ENCODE data around the gene GIMAP7.
"Not testable (repeated sequence)": the region's sequence is repeated elsewhere in the genome, so short reads cannot be mapped to it uniquely, and the experiment has no call there.

The GIMAP7 gene

DNA sequence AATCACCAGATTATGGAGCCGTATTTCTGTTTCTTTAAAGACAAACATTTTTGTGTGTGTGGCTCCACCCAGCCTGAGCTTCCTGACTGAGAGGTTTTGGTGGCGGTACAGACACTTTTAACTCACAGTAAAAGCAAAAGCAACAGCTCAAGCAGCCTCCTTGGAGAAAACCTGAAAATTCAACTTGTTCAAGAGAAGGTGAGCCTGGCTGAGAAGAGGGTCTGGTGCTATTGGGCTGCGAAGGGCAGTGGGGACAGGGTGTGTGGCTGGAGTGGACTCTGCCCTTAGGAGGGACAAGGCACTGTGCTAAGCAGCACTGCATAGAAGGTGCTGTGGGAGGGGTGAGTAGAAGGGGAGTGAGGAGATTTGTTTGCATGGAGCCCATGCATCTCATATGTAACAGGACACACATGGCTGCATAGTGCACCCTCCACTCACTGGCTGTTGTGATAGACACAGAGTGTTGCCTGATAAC, at the start of gene GIMAP7:
Gene GIMAP7, plus strand, starts transcription at position 125 of the 475 bp plus-strand sequence. CDS start 5,103 bp downstream, outside the sequence.
- peak; percentile 22 for DNase-seq

DNA sequence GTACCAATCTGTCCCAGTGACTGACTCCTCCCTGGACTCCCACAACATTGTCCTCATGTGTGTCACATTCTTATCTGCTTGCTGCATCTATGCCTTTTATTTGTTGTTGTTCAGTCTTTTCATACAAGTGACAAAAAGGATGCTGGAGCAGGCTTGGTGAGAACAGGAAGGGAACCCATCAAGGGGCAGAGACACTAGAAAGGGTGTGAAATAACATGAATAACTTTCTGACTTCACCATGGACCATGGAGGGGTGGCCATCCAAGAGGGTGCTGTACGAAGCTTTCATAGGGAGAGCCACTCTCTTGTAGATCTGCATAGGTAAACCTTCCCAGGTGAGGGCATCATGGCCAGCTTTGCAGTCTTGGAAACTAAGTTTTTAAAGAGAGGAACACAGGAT, 49.7 kb upstream of the GIMAP7 start:
- no peak for DNase-seq

DNA sequence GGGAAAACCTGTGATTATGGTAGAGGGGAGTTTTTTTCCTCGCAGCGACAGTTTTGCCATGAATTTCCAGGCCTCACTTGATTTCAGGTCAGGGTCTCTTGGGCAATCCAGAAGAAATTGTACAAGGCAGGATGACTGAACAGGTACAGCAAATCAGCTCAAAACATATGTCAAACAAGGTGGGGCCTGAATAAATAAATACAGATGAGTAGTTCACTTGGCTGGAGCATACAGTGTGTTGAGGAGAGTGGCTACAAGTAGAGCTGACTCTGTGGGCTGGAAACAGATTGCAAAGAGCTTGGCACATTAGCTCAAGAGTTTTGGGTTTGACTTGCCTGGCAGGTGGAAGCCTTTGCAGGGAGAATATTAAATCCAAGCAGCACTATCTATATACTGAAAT, 49.3 kb upstream of the GIMAP7 start:
- DNase-seq, result no peak

DNA sequence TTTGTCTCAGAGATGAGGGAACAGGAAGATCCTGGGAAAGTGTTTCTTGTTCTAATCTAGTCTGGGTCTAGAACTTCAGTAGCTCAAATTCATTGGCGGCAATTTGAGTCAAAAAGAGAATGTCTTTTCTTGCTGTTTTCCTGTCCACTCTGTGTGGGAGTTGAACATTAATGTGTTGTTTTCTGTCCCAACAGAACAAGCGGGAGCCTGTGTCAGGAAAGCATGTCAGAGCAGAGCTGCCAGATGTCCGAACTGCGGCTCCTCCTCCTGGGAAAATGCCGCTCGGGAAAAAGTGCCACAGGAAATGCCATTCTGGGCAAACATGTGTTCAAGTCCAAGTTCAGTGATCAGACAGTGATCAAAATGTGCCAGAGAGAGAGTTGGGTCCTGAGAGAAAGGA, 48.2 kb upstream of the GIMAP7 start:
- DNase-seq, result no peak

DNA sequence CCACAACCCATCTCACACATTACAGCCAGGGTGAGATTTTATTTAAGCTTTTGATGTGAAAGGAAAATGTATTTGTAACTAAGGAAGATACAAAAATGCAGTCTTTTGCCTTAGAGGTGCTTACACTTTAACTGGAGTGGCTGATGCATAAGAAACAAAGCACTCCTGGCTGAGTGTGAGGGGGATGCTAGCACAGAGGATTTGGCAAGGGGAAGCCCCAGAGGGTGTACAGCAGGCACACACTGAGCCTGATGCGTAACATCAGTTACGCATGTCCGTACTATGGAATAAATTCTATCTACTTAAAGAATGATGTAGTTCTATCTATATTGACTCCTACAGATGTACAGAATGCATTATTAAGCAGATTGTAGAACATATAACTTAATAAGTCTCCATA, 46.4 kb upstream of the GIMAP7 start:
- no peak for DNase-seq

DNA sequence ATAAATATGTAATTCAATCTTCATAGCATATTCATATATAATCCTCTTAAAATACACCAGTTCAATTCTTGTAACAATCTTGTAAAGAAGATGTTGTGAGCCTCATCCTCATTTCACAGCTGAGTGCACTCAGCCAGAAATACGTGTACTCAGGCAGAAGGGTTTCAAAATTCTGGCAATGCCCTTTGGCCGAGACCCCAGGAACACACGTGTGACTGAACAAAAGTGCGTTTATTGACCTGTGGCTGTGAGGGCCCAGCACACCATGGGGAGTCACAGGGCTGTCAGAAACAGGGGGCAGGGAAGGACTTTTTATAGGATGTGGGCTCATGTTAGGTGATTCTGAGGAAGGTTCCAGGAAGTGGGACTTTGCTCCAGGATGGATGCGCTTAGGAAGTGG, 42.8 kb upstream of the GIMAP7 start:
- no peak for DNase-seq

DNA sequence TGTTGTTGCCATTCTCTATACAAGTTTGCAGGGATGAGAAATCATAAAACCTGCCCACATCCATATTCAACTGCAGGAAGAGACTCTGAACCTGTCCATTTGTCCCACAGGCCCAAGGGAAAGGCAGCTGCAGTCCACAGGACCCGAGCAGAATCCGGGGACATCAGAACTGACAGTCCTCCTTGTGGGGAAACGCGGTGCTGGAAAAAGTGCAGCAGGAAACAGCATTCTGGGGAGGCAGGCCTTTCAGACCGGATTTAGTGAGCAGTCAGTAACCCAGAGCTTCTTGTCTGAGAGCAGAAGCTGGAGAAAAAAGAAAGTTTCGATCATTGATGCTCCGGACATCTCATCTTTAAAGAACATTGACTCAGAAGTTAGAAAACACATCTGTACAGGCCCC, 40.8 kb upstream of the GIMAP7 start:
- no peak for DNase-seq

DNA sequence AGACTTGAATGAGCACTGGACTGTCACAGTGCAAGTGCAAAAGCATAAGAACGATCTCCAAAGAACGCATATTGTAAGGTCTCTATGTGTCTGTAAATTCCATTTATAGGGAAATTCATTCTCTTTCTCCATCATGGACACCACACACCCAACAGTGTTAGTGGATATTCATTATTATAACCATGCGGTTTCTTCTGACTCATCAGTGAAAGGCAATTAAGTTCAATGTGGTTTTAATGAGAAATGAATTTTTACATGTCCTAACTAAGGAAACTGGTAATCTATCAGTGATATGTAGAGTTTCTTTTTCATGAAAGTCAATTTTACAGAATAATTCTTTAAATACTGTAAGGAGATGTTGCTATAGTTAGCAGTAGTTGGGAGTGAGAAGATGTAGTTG, 38.4 kb upstream of the GIMAP7 start:
- DNase-seq, result no peak

DNA sequence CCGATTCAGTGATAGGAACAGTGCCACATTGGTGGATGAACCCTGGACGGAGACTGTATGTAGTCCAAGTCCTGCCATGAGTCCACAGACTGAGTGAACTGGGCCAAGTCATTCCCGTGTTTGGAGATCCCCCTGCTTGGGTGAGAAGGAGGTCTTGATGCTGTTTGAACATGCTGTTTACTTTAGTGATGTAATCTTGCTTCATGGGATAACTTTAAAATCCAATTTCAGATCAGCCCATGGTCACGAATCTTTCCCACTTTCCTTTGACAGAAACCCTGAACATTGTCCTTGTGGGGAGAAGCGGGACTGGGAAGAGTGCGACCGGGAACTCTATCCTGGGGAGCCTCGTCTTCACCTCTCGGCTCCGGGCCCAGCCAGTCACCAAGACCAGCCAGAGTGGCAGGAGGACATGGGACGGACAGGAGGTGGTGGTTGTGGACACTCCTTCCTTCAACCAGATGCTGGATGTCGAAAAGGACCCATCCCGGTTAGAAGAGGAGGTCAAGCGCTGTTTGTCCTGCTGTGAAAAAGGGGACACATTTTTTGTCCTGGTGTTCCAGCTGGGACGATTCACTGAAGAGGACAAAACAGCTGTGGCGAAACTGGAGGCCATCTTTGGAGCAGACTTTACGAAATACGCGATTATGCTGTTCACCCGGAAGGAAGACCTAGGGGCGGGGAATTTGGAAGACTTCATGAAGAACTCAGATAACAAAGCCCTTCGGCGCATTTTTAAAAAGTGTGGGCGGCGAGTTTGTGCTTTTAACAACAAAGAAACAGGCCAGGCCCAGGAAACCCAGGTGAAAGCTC, 37.6 kb upstream of the GIMAP7 start:
- no peak for DNase-seq

DNA sequence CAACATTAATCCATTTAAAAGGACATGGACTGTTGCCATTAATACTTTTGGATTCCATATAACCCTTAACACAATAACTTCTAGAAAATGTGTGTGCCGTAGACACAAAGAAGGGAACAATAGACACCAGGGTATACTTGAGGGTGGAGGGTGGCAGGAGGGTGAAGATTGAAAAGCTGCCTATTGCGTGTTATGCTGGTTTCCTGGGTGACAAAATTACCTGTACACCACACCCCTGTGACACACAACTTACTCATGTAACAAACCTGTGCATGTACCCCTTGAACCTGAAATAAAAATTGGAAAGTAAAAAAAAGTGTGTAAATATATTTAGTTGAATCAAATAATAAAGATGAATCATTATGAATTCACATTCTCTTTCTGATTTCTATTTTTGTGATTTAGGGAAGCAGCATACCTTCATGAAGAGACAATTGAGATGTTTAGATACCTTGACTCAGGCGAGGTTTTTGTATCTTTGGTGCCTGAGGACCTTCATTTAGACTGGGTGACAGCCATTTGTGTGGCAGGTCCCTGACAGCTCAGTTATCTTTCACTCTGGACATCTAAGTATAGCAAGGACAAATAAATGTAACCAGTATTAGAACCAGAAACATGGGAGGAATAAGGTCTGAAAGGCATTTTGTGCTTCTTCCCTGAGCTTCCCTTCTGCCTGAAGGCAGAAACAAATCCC, 35.5 kb upstream of the GIMAP7 start:
- DNase-seq, result no peak

DNA sequence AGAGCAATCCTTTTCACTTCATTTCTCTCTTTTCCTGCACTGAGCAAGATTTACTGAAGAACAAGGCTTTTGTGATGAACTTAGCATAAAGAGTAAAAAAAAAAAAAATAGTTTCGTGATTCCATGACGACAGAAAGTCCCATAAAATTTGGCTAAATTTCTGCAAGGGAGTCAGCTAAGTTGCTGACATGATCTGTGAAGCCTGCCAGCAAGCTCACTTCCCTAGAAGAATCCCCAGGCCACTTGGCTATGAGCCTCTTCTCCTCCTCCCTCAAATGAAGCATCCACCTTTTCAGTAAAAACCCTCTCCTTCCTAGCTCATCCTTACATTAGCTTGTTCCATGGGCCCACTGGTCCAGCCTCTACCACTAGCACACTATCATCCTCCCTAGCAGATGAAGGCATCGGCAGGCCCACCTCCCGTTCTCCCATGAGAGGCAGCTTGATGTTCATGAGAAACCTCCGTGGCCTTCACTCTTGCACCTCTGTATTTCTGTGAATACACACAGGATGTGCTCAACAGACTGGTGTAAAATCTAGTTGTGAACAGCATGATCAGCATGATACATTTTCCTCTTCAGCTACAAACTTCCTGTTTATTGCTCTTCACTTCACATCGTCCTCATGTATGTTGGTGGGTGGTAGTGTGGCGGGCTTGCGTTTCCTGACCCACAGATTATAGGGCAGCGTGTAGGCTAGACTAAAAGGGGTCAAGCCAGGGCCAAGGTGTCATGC, 33.3 kb upstream of the GIMAP7 start:
- peak; percentile 36 for DNase-seq

DNA sequence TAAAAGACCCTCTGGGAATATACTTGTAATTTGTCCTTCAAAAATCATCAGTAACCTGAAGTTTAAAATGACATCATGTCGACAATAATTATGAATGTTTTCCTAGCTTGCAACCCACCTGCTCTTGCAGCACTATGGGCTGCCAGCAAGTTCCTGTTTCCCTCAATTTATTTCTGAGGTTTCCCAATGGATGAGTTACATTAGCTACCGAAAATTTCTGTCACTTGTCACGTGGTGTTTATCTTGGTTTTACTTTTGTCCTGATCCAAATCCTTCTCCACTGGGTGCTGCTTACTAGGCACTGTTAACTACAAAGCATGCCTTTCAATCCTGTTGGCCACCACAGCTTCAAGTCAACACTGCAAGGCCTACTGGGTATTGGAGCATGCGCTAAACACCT, 32.8 kb upstream of the GIMAP7 start:
- peak; percentile 77 for DNase-seq

DNA sequence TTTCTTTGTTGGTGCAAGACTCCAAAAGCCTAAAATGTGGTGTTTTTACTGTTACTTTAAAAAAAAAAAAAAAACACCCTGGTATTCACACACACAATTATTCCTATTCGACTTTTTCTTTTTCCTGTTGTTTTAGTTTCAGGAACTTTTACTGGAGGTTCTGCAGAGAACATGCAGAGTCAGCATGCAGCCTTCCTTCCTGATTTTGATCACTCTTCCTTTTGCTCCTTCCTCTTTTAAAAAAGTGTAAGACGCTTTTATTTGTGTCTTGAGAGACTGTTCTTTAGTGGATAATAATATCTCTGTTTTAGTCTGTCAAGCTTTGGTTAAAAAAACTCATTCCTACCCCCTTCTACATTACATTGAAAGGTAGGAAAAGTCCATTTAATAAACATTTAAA, 31.2 kb upstream of the GIMAP7 start:
- DNase-seq, result peak; percentile 55

DNA sequence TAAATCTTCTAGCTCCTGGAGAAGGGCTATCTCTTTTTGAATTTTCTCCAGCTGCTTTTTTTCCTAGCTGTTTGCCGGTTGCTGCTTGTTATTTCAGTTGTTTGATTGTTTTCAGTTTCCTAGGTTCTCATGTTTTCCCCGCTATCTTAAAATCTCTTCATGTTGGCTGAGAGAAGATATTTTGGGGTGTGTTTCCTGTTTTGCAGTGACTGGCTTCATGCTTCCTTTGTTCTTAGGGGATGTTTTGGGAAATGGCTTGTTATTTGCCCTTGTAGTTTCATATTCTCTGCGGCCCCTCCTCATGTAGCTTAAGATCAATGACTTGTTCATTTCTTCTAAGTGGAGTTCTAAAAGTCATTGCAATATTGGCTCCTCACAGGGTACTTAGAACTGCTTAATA, 30.6 kb upstream of the GIMAP7 start:
- not testable (repeated sequence) for DNase-seq

DNA sequence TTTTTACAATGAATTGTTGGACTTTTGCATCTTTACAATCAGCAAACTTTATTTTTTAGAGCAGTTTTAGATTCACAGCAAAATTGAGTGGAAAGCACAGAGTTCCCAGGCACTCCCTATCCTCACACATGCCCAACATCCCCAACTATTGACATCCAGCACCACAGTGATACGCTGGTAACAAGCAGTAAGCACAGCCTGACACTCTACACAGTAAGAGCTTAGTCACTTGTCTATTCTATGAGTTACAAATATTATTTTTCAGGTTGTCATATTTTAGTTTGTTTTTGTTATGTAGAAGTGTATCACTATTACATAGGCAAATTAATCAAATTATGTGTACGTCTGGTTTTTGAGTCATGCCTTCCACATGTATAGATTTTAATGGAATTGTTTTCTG, 27.0 kb upstream of the GIMAP7 start:
- no peak for DNase-seq

DNA sequence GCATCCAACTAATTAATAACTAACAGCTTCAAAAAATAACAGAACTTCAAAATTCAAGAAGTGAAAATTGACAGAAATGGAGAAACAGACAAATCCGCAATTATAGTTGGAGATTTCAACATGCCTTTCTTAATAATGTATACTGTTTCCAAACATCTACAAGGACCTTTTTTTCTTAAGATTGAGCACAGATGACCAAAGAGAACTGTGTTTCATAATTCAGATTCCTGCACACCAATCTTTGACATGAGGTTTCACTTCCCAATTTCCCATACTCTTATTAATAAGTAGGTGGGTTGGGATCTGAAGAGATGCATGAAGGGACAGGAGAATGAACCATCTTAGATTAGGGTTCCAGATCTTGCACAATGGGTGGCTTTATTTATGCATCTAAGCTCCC, 24.9 kb upstream of the GIMAP7 start:
- DNase-seq, result peak; percentile 97

DNA sequence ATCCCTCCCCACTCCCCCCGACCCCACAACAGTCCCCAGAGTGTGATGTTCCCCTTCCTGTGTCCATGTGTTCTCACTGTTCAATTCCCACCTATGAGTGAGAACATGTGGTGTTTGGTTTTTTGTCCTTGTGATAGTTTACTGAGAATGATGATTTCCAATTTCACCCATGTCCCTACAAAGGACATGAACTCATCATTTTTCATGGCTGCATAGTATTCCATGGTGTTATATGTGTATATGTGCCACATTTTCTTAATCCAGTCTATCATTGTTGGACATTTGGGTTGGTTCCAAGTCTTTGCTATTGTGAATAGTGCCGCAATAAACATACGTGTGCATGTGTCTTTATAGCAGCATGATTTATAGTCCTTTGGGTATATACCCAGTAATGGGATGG, 21.2 kb upstream of the GIMAP7 start:
- not testable (repeated sequence) for DNase-seq

DNA sequence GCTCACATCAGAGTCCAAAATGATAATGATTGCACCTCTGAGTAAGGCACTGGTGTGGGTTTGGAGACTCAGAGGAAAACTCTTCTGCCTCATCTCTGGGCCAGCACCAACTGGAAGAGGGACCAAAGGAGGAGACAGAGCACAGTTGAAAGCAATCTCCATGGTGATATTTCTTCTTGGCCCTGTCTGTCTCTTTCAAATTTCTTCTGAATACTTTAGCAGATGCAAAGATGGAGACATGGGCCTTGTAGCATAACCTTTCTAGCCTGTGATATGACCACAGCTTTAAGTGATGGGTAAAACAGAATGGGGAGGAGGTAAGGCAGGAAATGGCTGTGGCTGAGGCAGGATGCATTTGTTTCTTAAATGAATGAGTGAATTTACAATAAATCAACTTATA, 12.2 kb upstream of the GIMAP7 start:
- DNase-seq, result no peak

DNA sequence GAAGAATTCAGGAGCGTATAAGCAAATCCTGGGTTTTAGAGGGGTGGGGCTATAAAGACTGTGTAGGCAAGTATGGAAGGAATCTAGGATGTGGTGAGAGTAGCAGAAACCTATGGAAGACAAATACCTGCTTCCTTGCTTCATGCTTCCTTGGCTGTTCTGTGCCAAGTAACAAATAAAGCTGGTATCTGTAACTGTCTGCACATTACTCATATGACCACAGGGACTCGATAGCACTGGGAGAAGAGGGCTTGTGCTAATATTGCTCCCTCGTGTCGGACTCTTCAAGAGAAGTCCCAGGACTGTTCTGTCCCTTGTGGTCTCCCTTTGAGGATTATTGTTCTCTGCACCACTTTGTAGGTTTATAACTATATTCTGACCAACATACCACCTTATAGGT, 11.5 kb upstream of the GIMAP7 start:
- DNase-seq, result no peak

DNA sequence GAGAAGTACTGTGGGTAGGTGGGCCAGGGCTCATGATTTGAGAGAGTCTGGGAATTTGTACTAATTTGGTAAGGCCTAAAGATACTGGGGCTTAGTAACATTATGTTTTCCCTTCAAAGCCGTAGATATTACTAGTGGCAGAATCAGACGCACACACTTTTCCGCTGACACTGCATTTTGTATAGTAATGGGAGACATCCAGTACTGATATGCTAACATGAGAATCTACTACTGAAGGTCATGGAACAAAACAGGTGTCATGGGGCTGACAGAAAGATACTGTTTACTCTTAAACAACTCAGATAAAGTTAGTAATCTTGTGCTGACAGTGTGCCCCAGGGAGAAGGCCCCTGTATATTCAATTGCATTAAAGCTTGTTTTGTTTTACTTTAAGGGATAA, 11.1 kb upstream of the GIMAP7 start:
- no peak for DNase-seq

DNA sequence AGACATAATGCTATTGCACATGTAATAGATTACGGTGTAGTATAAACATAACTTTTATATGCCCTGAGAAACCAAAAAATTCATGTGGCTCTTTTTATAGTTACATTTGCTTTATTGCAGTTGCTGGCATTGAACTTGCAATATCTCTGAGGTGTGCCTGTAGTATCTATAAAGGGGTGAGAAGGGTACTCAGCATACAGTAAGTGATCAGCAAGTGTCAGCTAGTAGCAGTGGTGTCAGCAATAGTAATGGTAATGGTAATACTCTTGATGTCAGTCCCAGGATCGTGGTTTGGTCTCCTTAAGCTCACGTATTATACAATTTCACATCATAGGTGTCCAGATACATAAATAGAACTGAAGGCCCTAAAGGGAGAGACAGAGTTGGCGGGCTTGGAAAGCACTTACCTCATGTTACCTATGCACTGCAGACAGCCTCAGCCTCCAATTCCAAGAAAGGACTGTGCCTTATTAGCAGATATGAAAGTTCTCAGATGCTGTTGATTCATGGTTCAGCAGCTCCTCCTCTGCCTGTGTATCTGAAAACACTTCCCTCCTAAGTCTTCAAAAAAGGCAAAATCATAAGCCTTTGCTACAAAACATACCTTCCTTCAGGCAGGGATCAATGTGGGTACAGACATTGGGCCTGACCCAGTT, 6.6 kb upstream of the GIMAP7 start:
- no peak for DNase-seq

DNA sequence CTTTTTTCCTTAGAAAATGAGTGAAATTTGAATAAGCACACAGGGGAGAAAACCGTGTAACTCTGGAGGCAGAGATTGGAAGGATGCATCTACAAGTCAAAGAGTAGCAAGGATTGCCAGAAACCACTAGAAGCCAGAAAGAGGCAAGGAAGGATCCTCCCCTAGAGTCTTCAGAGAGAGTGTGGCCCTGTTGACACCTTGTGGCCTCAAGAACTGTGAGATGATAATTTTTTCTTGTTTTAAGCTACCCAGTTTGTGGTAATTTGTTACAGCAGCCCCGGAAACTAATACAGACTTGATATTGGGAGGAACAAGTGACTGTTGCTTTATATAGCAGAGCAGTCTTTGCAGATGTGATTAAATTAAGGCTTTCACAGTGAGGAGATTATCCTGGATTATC, 3.6 kb upstream of the GIMAP7 start:
- no peak for DNase-seq

DNA sequence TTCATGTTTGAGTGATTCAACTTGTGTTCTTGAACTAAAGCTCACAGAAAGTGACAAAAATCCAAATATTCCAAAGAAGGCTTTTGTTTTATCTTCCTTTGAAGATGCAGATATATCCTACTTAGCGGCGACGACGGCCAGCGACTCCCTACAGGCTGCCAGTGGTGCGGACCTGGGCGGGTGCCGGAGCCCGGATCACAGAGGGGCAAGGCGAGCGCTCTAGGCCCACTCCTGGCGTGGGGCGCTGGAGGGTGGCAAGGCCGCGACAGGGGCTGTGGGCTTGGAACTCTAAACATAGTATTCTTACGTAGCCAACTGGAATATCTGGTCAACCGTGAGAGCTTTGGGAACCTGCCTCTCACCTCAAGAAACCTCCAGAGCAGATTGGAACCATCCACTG, 914 bp upstream of the GIMAP7 start:
- no peak for DNase-seq

Measured in inflammatory macrophage treated with lipopolysaccharide for 4 hours (primary cell).